Peyer's patch (tissue), 4 donors: ENCODE data around the gene FCRL6. TPM values are rescaled to one million over a fixed set of nuclear protein-coding genes. Genes with fewer than 3 reads are reported as not detected.

Source experiments
- DNase-seq, 3 donors: peaks; one replicate each; pipeline ENCODE4 v3.0.0-alpha.2; 2017 to 2019
- H3K27ac ChIP-seq, 4 donors: fragments of 200-600 bp; sonication (generic); one replicate each; pipeline ENCODE4 v1.5.1; 2016 to 2019
- H3K27me3 ChIP-seq, 2 donors: fragments of 200-600 bp; sonication (generic); one replicate each; pipeline ENCODE4 v1.5.1; 2019
- H3K36me3 ChIP-seq, 3 donors: fragments of 200-600 bp; sonication (generic); one replicate each; pipeline ENCODE4 v1.5.1; 2016 to 2019
- H3K4me1 ChIP-seq, 4 donors: fragments of 200-600 bp; sonication (generic); one replicate each; pipeline ENCODE4 v1.5.1; 2016 to 2019
- H3K4me3 ChIP-seq, 4 donors: fragments of 200-600 bp; sonication (generic); 1 replicate in 3 of 4; 2 replicates in 1 of 4; pipeline ENCODE4 v1.5.1; 2016 to 2019; ENCODE audit warnings: mild to moderate bottlenecking in 1 of 4
- H3K9me3 ChIP-seq, 4 donors: fragments of 200-600 bp; sonication (generic); one replicate each; pipeline ENCODE4 v1.5.1; 2016 to 2019; ENCODE audit warnings: mild to moderate bottlenecking in 1 of 4
- POLR2A ChIP-seq, 2 donors: fragments of 450-650 bp; IDR thresholded peaks; one replicate each; pipeline ENCODE4 v1.5.1; 2017; ENCODE audit warnings: antibody characterized with exemption in 2 of 2, mild to moderate bottlenecking in 2 of 2, moderate library complexity in 2 of 2
- total RNA-seq, 4 donors: library from RNA; depleted of rRNA; stranded (reverse); fragments of >200 nt; gene quantifications; one replicate each; pipeline ENCODE4 v1.1.0, GENCODE V29; 2016
- TF ChIP-seq, protein P1 (sequence below), 6 experiments: fragments of 450-650 bp in 4 of 6; fragments of 200-600 bp in 2 of 6; sonication (generic) in 1 of 6; IDR thresholded peaks; one replicate each; pipeline ENCODE4 v1.5.1; 2017 to 2019; ENCODE audit warnings: antibody characterized with exemption in 6 of 6, mild to moderate bottlenecking in 3 of 6, moderate library complexity in 1 of 6

The FCRL6 gene
- total RNA-seq, 4 donors from 2014 or later = 2.4 to 13.2 TPM; not detected in 2

DNA sequence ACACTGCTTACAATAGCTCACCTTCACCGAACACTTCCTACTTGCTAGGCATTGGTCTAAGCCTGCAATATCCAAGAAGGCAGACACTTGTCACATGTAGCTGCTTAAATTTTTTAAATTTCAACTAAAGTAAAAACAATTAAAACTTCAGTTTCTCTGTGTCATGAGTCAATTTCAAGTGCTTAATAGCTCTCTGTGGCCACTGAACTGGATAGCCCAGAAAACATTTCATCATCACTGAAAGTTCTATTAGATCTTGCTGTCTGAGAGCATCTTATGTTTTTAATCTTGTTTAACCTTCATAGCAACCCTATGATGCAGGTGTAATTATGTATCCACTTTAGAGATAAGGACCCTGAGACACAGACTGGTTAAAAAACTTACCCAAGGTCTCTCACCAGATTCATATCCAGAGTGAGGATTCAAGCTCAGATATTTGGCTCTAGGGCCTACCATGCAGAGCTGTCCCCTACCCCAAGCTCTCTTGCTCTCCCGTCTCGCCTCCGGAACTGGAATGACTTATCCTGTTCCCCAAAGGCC lies 2.6 kb upstream of the FCRL6 start:
- Histone ChIP-seq H3K4me1 (no peaks in the 10 kb centered on the region), H3K4me3 (no peak overlapping the region), H3K36me3 (no peaks in the 10 kb centered on the region), H3K27me3 (no peaks in the 10 kb centered on the region), H3K27ac (no peak overlapping the region), H3K9me3 (no peaks in the 10 kb centered on the region)
- no peak for DNase-seq
- TF ChIP-seq POLR2A (IDR thresholded peaks at IDR 0.05) = no peak
- TF ChIP-seq, protein P1, sequence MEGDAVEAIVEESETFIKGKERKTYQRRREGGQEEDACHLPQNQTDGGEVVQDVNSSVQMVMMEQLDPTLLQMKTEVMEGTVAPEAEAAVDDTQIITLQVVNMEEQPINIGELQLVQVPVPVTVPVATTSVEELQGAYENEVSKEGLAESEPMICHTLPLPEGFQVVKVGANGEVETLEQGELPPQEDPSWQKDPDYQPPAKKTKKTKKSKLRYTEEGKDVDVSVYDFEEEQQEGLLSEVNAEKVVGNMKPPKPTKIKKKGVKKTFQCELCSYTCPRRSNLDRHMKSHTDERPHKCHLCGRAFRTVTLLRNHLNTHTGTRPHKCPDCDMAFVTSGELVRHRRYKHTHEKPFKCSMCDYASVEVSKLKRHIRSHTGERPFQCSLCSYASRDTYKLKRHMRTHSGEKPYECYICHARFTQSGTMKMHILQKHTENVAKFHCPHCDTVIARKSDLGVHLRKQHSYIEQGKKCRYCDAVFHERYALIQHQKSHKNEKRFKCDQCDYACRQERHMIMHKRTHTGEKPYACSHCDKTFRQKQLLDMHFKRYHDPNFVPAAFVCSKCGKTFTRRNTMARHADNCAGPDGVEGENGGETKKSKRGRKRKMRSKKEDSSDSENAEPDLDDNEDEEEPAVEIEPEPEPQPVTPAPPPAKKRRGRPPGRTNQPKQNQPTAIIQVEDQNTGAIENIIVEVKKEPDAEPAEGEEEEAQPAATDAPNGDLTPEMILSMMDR (IDR thresholded peaks at IDR 0.05) = no peak

DNA sequence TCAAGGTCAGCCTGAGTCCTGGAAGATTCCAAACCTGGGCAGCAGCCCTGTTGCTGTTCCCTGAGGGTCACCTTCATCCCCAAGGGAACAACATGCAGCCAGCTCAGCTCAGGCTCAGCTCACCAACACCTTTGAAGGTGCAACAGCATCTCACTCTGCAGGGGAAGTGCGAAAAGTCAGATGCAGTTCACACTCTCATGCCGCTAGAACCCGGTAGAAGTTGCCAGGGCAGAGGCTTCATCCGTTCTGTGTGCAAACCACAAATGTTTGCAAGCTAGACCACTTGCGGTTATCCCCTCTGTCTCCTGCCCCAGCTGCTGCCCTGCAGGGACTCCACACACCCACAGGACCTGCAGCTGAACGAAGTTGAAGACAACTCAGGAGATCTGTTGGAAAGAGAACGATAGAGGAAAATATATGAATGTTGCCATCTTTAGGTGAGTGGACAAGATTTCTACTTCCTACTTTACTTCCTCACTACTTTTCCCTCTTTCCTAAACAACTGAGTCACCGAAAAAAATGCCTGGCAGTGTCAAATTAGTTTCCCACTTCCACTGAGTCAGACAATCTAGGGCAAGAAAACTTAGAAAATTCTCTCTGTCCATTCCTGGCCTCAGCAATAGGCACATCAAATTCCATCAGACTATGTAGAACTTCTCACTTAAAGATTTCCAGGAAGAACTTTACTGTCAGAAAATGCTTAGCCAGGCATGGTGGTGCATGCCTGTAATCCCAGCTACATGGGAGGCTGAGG lies 1.8 kb upstream of the FCRL6 start:
- H3K9me3 ChIP-seq = no peaks in the 10 kb centered on the region
- H3K36me3 ChIP-seq = no peaks in the 10 kb centered on the region
- TF ChIP-seq, protein P1 (IDR thresholded peaks at IDR 0.05) = no peak
- no peak for TF ChIP-seq POLR2A (IDR thresholded peaks at IDR 0.05)
- H3K27me3 ChIP-seq = no peaks in the 10 kb centered on the region
- no peaks in the 10 kb centered on the region for H3K4me1 ChIP-seq
- H3K4me3 ChIP-seq = no peak overlapping the region
- H3K27ac ChIP-seq = no peak overlapping the region
- DNase-seq = peak in 2 of 3 donors; percentile 48 to 57

- Histone ChIP-seq H3K36me3 (no peaks in the 10 kb centered on the region), H3K4me1 (no peaks in the 10 kb centered on the region), H3K27me3 (no peaks in the 10 kb centered on the region), H3K4me3 (no peak overlapping the region), H3K27ac (no peak overlapping the region), H3K9me3 (no peaks in the 10 kb centered on the region)
- no peak for DNase-seq
- TF ChIP-seq, protein P1 (IDR thresholded peaks at IDR 0.05) = no peak
- no peak for TF ChIP-seq POLR2A (IDR thresholded peaks at IDR 0.05)
Observed at GRCh38 chr1:159803956-159804689, 2.0 kb downstream of the FCRL6 start.

GRCh38 chr1:159804924-159805323 lies 2.8 kb downstream of the FCRL6 start:
- no peaks in the 10 kb centered on the region for H3K9me3 ChIP-seq
- H3K36me3 ChIP-seq = no peaks in the 10 kb centered on the region
- no peaks in the 10 kb centered on the region for H3K27me3 ChIP-seq
- no peak overlapping the region for H3K4me3 ChIP-seq
- no peak for DNase-seq
- TF ChIP-seq, protein P1 (IDR thresholded peaks at IDR 0.05) = no peak
- TF ChIP-seq POLR2A (IDR thresholded peaks at IDR 0.05) = no peak
- H3K4me1 ChIP-seq = no peaks in the 10 kb centered on the region
- no peak overlapping the region for H3K27ac ChIP-seq

DNA sequence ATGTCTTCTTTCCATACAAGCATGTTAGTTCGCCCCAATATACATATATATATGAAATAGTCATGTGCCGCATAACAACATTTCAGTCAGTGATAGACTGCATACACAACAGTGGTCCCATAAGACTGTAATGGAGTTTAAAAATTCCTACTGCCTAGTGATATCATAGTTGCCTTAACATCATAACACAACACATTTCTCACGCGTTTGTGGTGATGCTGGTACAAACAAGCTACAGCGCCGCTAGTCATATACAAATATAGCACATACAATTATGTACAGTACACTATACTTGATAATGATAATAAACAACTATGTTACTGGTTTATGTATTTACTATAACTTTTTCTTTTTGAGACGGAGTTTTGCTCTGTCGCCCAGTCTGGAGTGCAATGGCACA lies 13.8 kb downstream of the FCRL6 start:
- no peak for TF ChIP-seq POLR2A (IDR thresholded peaks at IDR 0.05)
- TF ChIP-seq, protein P1 (IDR thresholded peaks at IDR 0.05) = no peak
- Histone ChIP-seq H3K9me3 (no peaks in the 10 kb centered on the region), H3K27me3 (no peaks in the 10 kb centered on the region), H3K27ac (no peak overlapping the region), H3K4me1 (no peaks in the 10 kb centered on the region), H3K4me3 (no peak overlapping the region), H3K36me3 (no peaks in the 10 kb centered on the region)
- DNase-seq = no peak
